ENCODE measurements around the gene TASOR.

The TASOR gene

GRCh38 chr3:56688191-56688590 is 5.1 kb upstream of the TASOR start:
- DNase-seq (ENCODE audit: low read depth) = no peak

GRCh38 chr3:56684029-56684428 is 964 bp upstream of the TASOR start:
- DNase-seq (ENCODE audit: low read depth) = no peak

GRCh38 chr3:56682462-56683121 is 473 bp downstream of the TASOR start:
- DNase-seq (ENCODE audit: low read depth) = peak; percentile 55

GRCh38 chr3:56681984-56682461 is 1.0 kb downstream of the TASOR start:
- no peak for DNase-seq (ENCODE audit: low read depth)

GRCh38 chr3:56680054-56680580 is 2.9 kb downstream of the TASOR start:
- no peak for DNase-seq (ENCODE audit: low read depth)

- no peak for DNase-seq (ENCODE audit: low read depth)
These were observed 5.8 kb downstream of the TASOR start for GRCh38 chr3:56677286-56677685.

- no peak for DNase-seq (ENCODE audit: low read depth)
These were observed 9.1 kb downstream of the TASOR start for GRCh38 chr3:56673781-56674457.

- DNase-seq (ENCODE audit: low read depth) = no peak
These were observed 15.0 kb downstream of the TASOR start for GRCh38 chr3:56667973-56668579.

GRCh38 chr3:56664823-56665222 is 18.2 kb downstream of the TASOR start:
- no peak for DNase-seq (ENCODE audit: low read depth)

- DNase-seq (ENCODE audit: low read depth) = no peak
These were observed 27.4 kb downstream of the TASOR start for GRCh38 chr3:56655709-56656108.

GRCh38 chr3:56654460-56654859 is 28.6 kb downstream of the TASOR start:
- no peak for DNase-seq (ENCODE audit: low read depth)

- no peak for DNase-seq (ENCODE audit: low read depth)
These were observed 37.7 kb downstream of the TASOR start for GRCh38 chr3:56645407-56645806.

GRCh38 chr3:56633602-56634535 is 49.2 kb downstream of the TASOR start:
- DNase-seq (ENCODE audit: low read depth) = no peak
